Glomerular visceral epithelial cell (primary cell): ENCODE measurements around the gene ASIC4.
A peak's percentile ranks its signal among the peaks of the same experiment; 100 is the strongest.

ENCODE experiments used
- DNase-seq: peaks from one replicate; pipeline ENCODE4 v3.0.0-alpha.2; 2016; ENCODE audit errors: extremely low spot score

ASIC4 gene, protein sequence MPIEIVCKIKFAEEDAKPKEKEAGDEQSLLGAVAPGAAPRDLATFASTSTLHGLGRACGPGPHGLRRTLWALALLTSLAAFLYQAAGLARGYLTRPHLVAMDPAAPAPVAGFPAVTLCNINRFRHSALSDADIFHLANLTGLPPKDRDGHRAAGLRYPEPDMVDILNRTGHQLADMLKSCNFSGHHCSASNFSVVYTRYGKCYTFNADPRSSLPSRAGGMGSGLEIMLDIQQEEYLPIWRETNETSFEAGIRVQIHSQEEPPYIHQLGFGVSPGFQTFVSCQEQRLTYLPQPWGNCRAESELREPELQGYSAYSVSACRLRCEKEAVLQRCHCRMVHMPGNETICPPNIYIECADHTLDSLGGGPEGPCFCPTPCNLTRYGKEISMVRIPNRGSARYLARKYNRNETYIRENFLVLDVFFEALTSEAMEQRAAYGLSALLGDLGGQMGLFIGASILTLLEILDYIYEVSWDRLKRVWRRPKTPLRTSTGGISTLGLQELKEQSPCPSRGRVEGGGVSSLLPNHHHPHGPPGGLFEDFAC

DNA sequence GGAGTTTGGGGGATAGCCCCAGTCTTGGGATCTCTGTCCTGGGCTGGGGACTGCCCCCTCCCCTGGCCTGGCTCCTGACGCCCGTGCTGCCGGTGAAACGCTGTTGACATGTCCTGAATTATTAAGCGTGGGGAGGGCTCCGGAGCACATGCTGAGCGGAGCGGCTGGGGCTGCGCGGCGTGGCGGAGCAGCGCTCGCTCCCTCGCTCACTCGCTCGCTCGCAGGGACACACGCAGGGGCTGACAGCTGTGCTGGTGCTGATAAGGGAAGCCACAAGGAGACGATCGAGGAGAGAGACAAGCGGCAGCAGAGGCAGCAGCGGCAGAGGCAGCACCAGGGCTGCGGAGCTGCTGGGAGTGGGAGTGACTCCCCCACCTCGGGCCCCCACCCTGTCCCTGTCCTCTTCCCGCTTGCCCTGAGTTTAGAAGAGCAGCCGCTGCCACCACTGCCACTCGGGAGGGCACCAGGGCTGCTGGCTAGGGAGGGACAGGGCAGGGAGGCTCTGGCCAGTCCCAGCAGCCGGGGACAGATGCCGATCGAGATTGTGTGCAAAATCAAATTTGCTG lies at the start of gene ASIC4:
Gene ASIC4, plus strand, starts transcription at position 287 of the 566 bp plus-strand sequence. Its CDS starts 243 bp downstream, at position 530.
- no peak for DNase-seq

DNA sequence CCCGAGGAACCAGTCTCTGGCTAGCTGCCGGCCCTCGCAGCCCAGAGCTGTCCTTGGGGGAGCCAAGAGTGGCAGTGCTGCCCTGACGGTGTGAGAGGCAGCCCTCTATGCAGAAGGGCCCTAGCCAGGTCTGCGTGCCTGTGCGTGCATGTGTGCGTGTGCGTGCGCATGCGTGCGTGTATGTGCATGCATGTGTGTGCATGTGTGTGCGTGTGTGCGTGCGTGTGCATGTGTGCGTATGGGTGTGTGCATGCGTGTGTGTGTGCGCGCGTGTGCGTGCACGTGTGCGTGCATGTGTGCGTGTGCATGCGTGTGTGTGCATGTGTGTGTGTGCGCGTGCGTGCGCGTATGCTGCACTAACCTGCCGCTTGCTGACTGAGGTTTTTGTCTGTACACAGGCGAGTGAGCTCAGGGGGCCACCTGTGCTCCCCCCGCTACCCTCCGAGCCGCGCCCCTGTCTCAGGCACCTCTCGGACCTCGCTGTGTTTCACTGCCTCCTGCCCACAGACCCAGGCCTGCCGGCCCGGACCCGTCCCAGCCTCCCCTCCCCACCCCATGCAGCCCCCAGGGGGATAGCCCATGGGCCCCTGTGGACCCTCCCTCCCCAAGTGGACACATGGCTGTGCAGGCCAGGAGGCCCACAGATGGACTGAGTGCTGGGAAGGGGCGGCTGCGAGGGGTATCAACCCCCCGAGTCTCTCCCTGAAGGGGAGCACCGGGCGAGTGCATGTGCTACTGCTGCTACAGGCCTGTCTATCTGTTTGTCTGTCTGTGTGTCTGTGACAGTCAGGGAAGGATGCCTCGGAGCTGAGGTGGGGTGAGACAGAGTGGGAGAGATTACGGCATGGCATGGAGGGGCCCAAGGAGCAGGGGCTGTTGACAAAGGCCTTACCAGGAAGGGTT lies 48.4 kb upstream of the ASIC4 start:
- no peak for DNase-seq

DNA sequence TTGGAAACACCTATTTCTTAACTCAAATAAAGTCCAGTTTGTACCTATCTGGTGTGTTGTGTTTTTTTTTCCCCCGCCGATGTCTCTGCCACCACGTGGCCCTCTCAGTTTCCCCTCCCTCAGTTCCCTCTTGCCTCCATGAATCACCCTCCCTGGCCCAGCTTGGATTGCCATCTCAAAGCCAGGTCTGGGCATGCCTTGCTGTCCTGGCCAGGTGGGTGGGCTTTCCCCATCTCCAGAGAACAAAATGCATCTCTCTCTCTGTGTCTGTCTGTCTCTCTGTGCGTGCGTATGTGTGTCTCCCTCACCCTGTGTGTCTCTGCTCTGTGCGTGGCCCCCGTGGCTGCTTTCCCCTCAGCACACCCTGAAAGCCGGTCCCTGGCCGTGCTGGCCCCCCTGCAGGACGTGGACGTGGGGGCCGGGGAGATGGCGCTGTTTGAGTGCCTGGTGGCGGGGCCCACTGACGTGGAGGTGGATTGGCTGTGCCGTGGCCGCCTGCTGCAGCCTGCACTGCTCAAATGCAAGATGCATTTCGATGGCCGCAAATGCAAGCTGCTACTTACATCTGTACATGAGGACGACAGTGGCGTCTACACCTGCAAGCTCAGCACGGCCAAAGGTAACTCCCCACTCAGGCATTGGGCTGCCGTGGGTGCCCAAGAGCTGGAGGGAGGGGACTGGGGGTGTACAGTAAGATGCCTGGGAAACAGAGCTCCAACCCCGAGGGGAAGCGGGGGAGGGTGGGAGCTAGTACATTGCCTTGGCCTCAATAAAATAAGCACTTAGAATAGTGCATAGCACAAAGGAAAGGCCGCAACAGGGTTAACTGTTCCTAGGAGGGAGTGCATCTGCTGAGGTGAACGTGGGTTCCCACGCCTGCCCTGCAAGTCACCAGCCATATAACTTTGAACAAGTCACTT lies 47.2 kb upstream of the ASIC4 start:
- DNase-seq, result no peak

DNA sequence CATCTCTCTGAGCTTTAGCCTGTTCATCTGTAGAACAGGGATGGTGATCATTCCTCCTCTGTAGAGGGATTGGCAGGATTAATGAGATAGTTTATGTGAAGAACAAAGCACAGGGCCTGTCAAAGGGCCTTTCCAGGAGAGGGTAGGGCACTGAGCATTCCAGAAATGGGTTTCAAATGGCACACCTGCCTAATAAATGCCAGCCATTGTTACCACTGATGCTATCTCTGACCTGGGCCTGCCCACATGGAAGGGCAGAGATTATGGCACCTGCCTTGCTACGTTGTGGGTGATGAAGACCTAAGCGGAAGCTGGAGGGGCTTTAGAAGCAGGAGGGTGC lies 46.6 kb upstream of the ASIC4 start:
- DNase-seq, result no peak

DNA sequence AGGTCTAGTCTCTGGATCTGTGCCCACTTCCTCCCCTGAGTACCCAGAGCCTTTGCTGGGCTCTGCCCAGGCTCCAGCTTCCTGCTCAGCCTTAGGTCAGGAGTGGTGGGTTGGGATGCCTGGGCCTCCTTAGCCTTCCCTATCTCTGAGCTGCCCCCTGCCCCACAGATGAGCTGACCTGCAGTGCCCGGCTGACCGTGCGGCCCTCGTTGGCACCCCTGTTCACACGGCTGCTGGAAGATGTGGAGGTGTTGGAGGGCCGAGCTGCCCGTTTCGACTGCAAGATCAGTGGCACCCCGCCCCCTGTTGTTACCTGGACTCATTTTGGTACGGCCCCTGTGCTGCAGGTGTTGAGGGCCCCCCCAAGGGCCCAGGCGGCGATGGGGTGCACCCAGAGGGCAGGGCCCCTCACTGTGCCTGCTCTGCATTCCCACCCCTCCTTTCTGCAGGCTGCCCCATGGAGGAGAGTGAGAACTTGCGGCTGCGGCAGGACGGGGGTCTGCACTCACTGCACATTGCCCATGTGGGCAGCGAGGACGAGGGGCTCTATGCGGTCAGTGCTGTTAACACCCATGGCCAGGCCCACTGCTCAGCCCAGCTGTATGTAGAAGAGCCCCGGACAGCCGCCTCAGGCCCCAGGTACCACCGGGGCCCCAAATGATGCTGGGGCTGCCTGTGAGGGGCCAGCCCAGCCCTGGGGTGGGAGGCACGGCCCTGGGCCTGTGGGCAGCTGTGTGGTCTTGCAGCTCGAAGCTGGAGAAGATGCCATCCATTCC lies 45.7 kb upstream of the ASIC4 start:
- DNase-seq, result no peak

DNA sequence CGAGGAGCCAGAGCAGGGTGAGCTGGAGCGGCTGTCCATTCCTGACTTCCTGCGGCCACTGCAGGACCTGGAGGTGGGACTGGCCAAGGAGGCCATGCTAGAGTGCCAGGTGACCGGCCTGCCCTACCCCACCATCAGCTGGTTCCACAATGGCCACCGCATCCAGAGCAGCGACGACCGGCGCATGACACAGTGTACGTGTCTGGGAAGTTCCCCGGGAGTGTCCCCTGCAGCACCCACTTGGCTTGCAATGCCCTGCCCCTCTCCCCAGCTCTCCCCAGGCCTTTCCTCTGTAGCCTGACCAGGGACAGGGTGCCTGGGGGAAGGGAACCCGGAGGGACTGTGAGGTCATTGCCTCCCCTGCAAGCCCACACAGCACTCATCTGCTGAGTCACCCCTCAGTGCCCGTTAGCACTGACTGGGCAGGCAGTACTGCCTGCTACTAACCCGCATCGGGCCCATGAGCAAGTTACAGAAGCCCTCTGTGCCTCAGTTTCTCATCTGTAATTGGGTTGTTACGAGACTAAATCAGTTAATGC lies 45.0 kb upstream of the ASIC4 start:
- peak; percentile 83 for DNase-seq

DNA sequence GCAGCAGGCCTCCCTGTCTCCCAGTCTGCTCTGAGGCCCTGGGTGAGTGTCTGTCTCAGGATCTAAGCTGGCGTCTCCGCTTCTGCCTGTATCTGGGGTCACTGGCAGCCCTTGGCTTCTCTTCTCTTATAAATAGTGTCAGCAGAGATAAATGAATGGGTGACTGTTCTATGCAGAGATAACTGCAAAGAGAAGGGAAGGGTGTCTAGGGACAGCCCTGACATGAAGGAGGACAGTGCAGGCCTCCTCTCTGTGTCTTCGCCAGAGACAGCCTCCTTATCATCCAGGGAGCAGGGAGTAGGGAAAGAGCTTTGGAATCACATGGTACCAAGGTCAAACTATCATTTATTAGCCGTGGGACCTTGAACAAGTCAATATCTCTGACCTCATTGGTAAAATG lies 43.9 kb upstream of the ASIC4 start:
- no peak for DNase-seq

DNA sequence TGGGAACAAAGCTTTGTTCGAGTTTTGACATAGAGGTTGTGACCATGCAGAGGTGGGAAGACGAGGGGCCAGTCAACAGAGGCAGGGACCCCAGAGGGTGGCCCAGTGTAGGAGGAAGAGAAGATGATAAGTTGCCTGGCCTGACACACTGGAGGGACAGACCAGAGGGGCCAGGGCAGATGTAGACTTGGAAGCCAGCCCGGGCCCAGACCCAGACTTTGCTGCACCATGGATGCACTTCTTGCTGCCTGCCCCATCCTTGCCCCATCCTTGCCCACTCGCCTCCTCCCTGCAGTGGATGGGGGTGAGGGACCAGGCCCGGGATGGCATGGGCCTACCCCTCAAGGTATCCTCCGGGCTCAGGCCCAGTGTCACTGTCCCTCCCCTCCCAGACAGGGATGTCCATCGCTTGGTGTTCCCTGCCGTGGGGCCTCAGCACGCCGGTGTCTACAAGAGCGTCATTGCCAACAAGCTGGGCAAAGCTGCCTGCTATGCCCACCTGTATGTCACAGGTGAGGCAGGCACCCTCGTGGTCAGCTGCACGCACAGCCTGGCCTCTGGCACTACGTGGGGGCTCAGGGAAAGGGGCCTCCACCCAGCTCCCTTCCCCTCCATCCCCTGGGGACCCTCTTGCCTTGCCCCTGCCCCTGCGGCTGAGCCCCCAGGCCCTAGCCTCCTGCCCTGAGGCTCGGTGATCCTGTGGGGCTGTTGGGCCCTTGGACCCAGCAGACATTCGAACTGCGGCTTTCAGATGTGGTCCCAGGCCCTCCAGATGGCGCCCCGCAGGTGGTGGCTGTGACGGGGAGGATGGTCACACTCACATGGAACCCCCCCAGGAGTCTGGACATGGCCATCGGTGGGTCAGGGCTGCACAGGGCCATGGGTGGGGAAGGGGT lies 42.6 kb upstream of the ASIC4 start:
- no peak for DNase-seq

DNA sequence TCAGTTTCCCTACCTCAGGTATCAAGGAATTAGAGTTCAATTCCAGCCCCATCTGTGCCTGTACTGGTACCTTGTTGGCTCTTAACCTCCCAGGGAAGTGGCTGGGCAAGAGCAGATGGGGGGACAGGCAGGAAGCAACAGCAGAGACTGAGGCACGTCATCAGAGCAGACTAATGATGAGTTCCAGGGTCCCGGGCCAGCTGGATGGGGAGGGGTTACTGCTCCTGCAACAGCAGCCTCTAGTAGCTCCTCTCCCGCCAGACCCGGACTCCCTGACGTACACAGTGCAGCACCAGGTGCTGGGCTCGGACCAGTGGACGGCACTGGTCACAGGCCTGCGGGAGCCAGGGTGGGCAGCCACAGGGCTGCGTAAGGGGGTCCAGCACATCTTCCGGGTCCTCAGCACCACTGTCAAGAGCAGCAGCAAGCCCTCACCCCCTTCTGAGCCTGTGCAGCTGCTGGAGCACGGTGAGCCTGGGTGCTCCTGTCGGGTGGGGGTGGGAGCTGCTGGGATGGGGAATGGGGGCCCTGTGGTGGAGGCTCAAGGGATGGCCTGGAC lies 41.6 kb upstream of the ASIC4 start:
- DNase-seq, result no peak

DNA sequence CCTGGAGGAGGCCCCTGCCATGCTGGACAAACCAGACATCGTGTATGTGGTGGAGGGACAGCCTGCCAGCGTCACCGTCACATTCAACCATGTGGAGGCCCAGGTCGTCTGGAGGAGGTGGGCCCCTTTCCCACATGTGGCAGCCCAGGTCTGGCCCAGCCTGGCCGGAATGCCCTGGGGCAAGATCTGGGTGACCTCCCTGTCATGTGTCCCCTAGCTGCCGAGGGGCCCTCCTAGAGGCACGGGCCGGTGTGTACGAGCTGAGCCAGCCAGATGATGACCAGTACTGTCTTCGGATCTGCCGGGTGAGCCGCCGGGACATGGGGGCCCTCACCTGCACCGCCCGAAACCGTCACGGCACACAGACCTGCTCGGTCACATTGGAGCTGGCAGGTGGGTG lies 40.8 kb upstream of the ASIC4 start:
- no peak for DNase-seq

DNA sequence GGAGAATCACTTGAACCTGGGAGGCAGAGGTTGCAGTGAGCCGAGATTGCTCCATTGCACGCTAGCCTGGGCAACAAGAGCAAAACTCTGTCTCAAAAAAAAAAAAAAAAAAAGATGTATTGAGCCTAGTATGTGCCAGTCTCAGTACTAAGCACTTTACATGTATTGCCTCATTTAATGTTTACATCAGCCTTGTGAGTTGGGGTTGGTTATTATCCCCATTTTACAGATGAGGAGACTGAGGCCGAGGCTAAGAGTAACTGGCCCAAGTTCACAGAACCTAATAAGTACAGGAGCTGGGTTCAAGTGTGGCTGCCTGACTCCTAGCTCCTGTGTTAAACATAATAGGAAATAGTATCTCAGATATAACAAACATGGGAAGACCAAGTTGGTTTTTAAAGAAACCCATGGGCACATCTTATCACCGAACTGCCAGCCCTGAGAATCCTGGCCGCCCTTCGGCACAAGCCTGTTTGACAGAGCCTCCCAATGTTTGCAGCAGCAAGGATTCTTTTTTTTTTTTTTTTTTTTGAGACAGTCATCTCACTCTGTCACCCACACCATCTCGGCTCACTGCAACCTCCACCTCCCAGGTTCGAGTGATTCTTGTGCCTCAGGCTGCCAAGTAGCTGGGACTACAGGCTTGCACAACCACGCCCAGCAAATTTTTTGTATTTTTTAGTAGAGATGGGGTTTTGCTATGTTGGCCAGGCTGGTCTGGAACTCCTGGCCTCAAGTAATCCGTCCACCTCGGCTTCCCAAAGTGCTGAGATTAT lies 39.8 kb upstream of the ASIC4 start:
- no peak for DNase-seq

DNA sequence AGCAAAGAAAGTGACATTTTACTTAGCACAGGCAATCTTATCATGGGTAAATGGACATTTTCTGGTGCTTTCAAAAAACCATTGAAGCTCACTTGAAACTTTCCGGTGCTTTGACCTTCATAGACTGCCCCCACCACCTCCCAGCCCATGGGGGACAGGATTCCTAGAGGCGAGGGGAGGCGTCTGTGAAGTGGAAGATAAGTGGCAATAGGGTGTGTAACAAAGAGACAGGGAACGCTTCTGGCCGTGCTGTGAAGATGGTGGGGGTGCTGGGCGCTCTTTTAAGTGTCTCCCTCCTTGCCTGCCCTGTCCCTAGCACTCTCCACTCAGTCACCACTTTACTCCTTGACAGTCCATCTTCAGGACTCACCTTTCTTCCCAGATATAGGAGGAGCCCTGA lies 39.0 kb upstream of the ASIC4 start:
- DNase-seq, result no peak

DNA sequence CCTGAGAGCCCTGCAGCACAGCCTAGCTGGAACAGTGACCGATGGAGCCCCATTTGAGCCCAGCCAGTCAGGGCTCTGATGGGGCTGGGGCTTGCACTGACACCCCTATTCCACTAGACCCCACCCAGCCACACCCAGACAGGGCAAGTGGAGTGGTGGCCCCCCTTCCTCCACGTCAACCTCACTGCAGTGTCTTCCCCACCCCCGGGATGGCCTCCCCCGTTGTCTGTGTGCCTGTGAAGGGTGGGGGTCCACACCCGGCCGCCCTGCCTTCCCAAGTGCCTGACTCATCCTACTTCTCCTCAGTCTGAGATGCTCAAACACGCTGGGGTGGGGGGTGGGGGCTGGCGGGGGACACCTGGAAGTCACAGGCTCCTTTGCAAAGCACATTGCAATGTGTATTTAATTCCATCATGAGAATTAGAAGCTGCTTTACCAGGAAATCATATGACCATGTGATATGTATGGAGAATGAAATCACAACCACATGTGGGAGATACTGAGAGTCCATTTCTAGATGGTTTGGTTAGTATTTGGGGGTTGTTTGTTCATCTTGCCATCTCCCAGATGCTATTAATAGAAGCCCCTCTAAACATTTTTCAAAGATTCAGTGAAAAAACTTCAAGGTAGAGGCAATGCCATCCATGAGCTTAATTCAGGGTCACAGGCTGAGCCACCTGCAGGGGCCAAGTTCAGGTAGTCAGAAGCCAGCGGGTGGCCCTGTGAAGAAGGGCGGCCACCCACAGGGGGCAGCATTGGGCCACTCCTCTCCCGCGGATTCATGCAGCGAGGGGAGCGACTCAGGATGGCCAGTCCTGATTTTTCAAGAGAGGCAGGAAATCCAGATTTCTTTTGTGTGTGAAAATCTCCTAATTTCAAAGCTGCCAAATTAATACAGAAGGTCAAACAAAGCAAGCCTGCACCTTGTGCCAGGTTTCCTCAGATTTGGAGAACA lies 38.3 kb upstream of the ASIC4 start:
- DNase-seq, result peak; percentile 54

DNA sequence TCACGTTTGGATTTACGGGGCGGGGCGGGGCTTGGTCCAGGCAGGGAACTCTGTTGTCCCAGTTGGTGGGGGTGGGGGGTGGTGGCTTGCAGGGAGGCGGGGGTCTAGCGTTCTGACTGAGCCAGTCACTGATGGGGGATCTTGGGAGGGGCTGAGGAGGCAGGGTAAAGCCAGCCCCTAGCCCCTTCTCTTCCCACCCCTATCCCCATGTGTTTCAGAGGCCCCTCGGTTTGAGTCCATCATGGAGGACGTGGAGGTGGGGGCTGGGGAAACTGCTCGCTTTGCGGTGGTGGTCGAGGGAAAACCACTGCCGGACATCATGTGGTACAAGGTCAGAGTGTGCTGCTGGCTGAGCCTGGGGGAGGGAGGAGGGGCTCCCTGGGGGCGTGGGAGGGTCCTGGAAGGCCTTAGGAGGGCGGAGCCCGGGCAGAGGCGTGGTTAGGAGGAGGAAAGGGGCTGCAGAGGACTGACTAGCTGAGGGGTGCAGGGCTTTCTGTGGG lies 37.6 kb upstream of the ASIC4 start:
- DNase-seq, result no peak

DNA sequence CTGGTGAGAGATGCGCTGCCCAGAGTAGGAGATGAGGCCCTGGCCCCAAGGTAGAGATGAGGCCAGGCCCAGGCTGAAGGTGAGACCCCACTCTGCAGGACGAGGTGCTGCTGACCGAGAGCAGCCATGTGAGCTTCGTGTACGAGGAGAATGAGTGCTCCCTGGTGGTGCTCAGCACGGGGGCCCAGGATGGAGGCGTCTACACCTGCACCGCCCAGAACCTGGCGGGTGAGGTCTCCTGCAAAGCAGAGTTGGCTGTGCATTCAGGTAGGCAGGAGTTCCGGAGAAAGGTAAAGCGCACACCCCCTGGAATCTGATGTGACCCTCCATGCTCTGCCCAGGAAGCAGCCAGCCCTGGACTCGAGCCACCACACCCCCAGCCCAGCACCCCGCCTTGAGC lies 37.1 kb upstream of the ASIC4 start:
- DNase-seq, result no peak

DNA sequence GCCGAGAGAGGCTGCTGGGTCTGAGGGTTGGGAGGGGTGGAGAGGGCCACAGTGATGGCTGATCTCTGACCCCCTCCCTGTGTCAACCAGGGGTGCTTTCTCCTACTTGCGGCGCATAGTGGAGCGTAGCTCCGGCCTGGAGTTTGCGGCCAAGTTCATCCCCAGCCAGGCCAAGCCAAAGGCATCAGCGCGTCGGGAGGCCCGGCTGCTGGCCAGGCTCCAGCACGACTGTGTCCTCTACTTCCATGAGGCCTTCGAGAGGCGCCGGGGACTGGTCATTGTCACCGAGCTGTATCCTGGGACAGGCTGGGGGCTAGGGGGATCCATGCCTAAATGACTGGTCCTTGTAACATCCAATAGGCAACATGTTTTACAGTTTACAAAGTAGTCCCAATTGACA lies 36.5 kb upstream of the ASIC4 start:
- no peak for DNase-seq

DNA sequence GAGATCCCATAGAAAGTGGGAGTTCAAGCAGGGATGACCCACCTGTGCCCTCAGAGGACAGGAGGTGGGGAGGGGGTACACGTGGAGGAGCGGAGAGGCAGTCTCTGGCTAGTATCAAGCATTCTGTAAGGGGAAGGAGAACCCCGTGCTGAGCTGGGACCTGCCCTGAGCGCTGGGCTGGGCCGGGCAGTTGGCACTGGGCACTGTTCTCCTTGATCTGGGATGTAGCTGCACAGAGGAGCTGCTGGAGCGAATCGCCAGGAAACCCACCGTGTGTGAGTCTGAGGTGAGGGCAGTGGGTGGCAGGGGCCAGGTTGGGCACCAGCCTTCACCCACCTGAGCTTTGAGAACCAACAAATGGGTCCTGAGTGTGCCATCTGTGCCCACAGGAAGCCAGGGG lies 35.4 kb upstream of the ASIC4 start:
- DNase-seq, result no peak
